Cardiac muscle cell (in vitro differentiated cells and primary cell): ENCODE results near the gene AAGAB. TPM values are rescaled to one million over a fixed set of nuclear protein-coding genes. Genes with fewer than 3 reads are reported as not detected.
A peak's percentile ranks its signal among the peaks of the same experiment; 100 is the strongest.

Experiments used
- DNase-seq, 2 donors: peaks; one replicate each; pipeline versions ENCODE4 v3.0.0 to v3.0.0-alpha.2; 2010 to 2017; ENCODE audit warnings: low read depth in 1 of 2, low spot score in 1 of 2
- H3K27ac ChIP-seq: fragments of 200-600 bp; sonication (generic); 2 replicates; pipeline ENCODE4 v1.5.1; 2016
- H3K27me3 ChIP-seq: fragments of 200-600 bp; sonication (generic); 2 replicates; pipeline ENCODE4 v1.6.0; 2016; ENCODE audit warnings: control low read depth
- H3K36me3 ChIP-seq: fragments of 200-600 bp; sonication (generic); 2 replicates; pipeline ENCODE4 v1.5.1; 2016; ENCODE audit warnings: control low read depth
- H3K4me1 ChIP-seq: fragments of 200-600 bp; sonication (generic); 2 replicates; pipeline ENCODE4 v1.8.1; 2017; ENCODE audit warnings: low read depth, mild to moderate bottlenecking, mixed run types
- H3K4me3 ChIP-seq: fragments of 200-600 bp; sonication (generic); 2 replicates; pipeline ENCODE4 v1.5.1; 2016; ENCODE audit warnings: mild to moderate bottlenecking
- H3K9me3 ChIP-seq: fragments of 200-600 bp; sonication (generic); 2 replicates; pipeline ENCODE4 v1.5.1; 2017; ENCODE audit warnings: low read depth, mild to moderate bottlenecking, control low read depth
- polyA plus RNA-seq: library from polyadenylated mRNA; unstranded; fragments of >200 nt; fragmentation: Nextera tagmentation; extraction: Ambion mirVana; gene quantifications from 2 replicates; pipeline ENCODE4 v1.2.1, GENCODE V29; 2016
- total RNA-seq: library from RNA; depleted of rRNA; stranded (reverse); fragments of >200 nt; gene quantifications from 2 replicates; pipeline ENCODE4 v1.2.3, GENCODE V29; 2016
- TF ChIP-seq, protein P1 (sequence below): IDR thresholded peaks from 2 replicates; pipeline ENCODE4 v1.5.1; 2012; ENCODE audit warnings: low read depth, mild to moderate bottlenecking, low read length

AAGAB gene
- total and polyA plus RNA-seq, 2 experiments from 2014 or later = 27.8 to 45.3 TPM

DNA sequence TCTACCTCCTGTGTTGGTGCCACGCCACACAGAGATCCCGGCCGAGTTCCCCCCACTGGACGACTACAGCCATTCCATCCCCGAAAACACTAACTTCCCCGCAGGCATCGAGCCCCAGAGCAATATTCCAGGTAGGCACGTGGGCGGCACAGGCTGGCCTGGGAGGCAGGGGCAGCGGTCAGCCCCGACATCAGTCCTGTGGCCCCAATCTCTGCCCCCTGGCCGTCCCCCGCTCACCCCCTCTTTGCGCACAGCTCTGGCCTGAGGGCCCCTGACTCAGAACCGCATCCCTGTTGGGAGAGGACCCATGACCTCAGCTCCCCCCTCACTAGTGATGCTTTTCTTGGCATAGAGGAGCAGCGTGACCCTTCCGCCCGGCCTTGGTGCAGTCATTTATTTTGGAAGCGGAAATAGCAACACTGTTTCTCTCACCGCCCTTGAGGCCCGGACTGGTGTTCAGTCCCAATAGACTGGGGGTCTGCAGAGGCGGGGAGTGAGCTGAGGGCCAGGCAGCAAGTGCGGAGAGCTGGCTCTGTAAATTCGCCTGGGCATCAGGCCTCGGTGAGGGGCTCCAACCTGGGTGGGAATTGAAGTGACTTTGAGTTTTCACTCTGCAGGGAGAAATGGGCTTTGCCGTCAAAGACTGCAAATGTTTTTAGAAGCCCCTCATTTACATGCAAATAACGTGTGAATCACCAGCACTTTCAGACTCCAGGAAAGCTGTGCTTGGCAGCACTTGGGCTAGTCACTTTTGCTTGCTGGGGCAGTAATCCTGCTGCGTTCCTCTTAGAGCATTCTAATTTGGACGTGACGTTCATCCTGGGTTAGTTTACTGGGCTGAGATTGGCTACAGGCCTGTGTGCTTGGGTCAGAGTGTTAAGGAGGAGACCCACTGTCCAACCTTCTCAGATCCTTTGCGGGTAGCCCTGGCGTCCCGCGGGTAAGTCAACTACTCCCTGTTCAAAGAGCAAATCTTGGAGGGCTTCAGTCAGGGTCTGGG is 88.9 kb downstream of the AAGAB start:
- Histone ChIP-seq H3K4me3 (no peak overlapping the region), H3K9me3 (no peaks in the 10 kb centered on the region), H3K27me3 (no peaks in the 10 kb centered on the region), H3K4me1 (peaks cover 35% of the 10 kb centered on the region), H3K36me3 (no peaks in the 10 kb centered on the region), H3K27ac (no peak overlapping the region)
- DNase-seq = peak in 1 of 2 donors; percentile 56
- TF ChIP-seq, protein P1, sequence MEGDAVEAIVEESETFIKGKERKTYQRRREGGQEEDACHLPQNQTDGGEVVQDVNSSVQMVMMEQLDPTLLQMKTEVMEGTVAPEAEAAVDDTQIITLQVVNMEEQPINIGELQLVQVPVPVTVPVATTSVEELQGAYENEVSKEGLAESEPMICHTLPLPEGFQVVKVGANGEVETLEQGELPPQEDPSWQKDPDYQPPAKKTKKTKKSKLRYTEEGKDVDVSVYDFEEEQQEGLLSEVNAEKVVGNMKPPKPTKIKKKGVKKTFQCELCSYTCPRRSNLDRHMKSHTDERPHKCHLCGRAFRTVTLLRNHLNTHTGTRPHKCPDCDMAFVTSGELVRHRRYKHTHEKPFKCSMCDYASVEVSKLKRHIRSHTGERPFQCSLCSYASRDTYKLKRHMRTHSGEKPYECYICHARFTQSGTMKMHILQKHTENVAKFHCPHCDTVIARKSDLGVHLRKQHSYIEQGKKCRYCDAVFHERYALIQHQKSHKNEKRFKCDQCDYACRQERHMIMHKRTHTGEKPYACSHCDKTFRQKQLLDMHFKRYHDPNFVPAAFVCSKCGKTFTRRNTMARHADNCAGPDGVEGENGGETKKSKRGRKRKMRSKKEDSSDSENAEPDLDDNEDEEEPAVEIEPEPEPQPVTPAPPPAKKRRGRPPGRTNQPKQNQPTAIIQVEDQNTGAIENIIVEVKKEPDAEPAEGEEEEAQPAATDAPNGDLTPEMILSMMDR = no peak

DNA sequence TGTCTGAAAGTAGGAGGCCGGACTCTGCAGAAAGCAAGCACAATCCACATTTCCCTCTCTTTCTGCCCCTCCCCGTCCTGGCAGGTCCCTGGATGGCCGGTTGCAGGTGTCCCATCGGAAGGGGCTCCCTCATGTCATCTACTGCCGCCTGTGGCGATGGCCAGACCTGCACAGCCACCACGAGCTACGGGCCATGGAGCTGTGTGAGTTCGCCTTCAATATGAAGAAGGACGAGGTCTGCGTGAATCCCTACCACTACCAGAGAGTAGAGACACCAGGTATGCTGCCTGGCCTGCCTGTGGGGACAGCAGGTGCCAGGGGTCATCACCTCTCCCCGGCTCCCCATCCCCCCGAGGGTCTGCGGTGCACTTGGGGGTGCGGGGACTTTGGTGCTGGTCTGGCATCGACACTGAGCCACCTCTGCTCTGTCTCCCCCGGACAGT is 89.6 kb downstream of the AAGAB start:
- peak in 1 of 2 donors; percentile 55 for DNase-seq
- TF ChIP-seq, protein P1 = no peak
- Histone ChIP-seq H3K4me1 (peaks cover 35% of the 10 kb centered on the region), H3K36me3 (no peaks in the 10 kb centered on the region), H3K27me3 (no peaks in the 10 kb centered on the region), H3K4me3 (no peak overlapping the region), H3K27ac (peak overlapping the region; percentile 69), H3K9me3 (no peaks in the 10 kb centered on the region)

DNA sequence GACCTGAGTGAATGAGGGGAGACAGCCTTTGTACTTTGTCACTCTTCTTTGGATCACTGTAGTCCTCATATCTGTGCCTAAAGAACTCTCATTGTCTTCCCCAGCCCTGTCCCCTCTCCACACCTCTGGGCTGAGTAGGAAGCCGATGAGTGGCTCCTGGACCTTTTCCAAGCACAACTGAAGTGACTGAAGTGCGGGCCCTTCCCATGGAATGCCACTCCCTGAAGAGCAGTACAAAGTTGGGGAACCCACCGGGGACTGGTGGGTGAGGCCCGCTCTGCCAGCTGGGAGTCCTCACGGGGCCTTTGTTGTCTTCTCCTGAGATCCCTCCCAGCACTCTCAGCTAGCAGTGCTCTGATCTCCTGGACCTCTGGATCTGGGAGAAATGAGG is 90.1 kb downstream of the AAGAB start:
- peak; percentile 35 to 81 for DNase-seq
- Histone ChIP-seq H3K27me3 (no peaks in the 10 kb centered on the region), H3K9me3 (no peaks in the 10 kb centered on the region), H3K36me3 (no peaks in the 10 kb centered on the region), H3K4me1 (peaks cover 35% of the 10 kb centered on the region), H3K4me3 (no peak overlapping the region), H3K27ac (peak overlapping the region; percentile 69)
- TF ChIP-seq, protein P1 = no peak

DNA sequence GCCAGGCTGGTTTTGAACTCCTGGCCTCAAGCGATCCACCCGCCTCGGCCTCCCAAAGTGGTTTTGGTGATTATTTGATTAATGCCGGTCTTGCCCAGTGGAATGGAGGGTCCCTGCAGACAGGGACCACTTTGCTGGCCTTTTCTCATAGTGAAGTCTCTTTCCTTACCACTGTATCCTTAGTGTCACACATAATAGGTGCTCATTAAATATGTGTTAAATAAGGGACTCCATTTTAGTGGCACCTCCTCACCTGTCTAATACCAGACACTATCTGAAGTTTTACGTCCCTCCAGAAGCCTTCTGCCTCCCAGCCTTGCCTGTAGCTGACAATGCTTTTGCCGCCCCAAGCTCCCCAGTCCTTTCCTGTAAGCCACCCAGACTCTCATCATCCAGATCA is 91.3 kb downstream of the AAGAB start:
- Histone ChIP-seq H3K9me3 (no peaks in the 10 kb centered on the region), H3K27ac (no peak overlapping the region), H3K4me1 (peaks cover 35% of the 10 kb centered on the region), H3K36me3 (no peaks in the 10 kb centered on the region), H3K4me3 (no peak overlapping the region), H3K27me3 (no peaks in the 10 kb centered on the region)
- DNase-seq = no peak
- TF ChIP-seq, protein P1 = no peak

DNA sequence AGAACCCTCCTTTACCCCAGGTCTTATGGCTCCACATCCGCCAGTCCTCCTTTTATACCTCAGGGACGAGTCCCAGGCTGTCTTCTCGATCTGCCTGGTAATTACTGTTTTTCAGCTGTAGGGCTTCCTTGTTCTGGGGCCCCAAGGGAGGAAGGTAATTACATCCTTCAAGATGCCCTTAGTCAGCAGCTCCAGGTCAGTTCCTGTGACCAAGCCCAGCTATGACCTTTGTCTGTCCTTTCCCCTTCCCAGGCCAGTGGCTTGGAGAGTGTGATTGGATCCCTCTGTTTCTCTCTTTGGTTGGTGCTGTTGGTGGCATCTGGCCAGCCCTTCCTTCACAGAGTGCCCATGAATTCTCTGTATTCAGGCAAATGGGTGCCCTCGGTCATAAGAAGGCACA is 92.6 kb downstream of the AAGAB start:
- Histone ChIP-seq H3K9me3 (no peaks in the 10 kb centered on the region), H3K36me3 (no peaks in the 10 kb centered on the region), H3K27me3 (no peaks in the 10 kb centered on the region), H3K4me3 (no peak overlapping the region), H3K4me1 (peaks cover 35% of the 10 kb centered on the region), H3K27ac (no peak overlapping the region)
- DNase-seq = no peak
- TF ChIP-seq, protein P1 = no peak
